IPS-18a (cell line): ENCODE measurements around the gene LARP1.
A peak's percentile ranks its signal among the peaks of the same experiment; 100 is the strongest.

ENCODE experiments used
- H3K27ac ChIP-seq: one replicate; pipeline ENCODE4 v1.5.1; 2013; ENCODE audit warnings: low read length
- H3K27me3 ChIP-seq: one replicate; pipeline ENCODE4 v1.6.1; 2013; ENCODE audit warnings: mild to moderate bottlenecking, low read length; ENCODE audit not compliant: control insufficient read depth, insufficient read depth
- H3K36me3 ChIP-seq: one replicate; pipeline ENCODE4 v1.6.1; 2013; ENCODE audit warnings: low read depth, low read length; ENCODE audit not compliant: control insufficient read depth
- H3K4me1 ChIP-seq: one replicate; pipeline ENCODE4 v1.6.1; 2013; ENCODE audit warnings: low read depth, low read length; ENCODE audit not compliant: control insufficient read depth
- H3K4me3 ChIP-seq: one replicate; pipeline ENCODE4 v1.5.1; 2013; ENCODE audit warnings: low read length
- H3K9ac ChIP-seq: one replicate; pipeline ENCODE4 v1.6.1; 2013; ENCODE audit warnings: mild to moderate bottlenecking, low read length, moderate library complexity
- H3K9me3 ChIP-seq: one replicate; pipeline ENCODE4 v1.6.1; 2013; ENCODE audit warnings: low read depth, low read length; ENCODE audit not compliant: control insufficient read depth

LARP1 gene

GRCh38 chr5:154850255-154851062 lies 95.3 kb downstream of the LARP1 start, which contains the start of gene FAXDC2:
TSS of gene FAXDC2 (minus strand) at chr5:154850603. CDS start at chr5:154838178, 12,425 bp downstream.
- Histone ChIP-seq H3K4me1 (peaks cover 8% of the 10 kb centered on the region), H3K36me3 (no peaks in the 10 kb centered on the region), H3K9ac (peak within 1 kb of the TSS; percentile 60), H3K27me3 (no peaks in the 10 kb centered on the region), H3K4me3 (peak within 1 kb of the TSS; percentile 68), H3K27ac (peak within 1 kb of the TSS; percentile 60), H3K9me3 (no peaks in the 10 kb centered on the region)

GRCh38 chr5:154851351-154851750 lies 96.2 kb downstream of the LARP1 start:
- peak overlapping the region; percentile 68 for H3K4me3 ChIP-seq
- H3K27me3 ChIP-seq, result no peaks in the 10 kb centered on the region
- H3K4me1 ChIP-seq, result peaks cover 8% of the 10 kb centered on the region
- no peaks in the 10 kb centered on the region for H3K36me3 ChIP-seq
- peak overlapping the region; percentile 60 for H3K27ac ChIP-seq
- H3K9me3 ChIP-seq, result no peaks in the 10 kb centered on the region
- no peak overlapping the region for H3K9ac ChIP-seq

GRCh38 chr5:154857530-154858296 lies 102.5 kb downstream of the LARP1 start:
- Histone ChIP-seq H3K27ac (peak overlapping the region; percentile 92), H3K9ac (peak overlapping the region; percentile 97), H3K4me1 (peaks cover 10% of the 10 kb centered on the region), H3K36me3 (no peaks in the 10 kb centered on the region), H3K9me3 (no peaks in the 10 kb centered on the region), H3K27me3 (no peaks in the 10 kb centered on the region), H3K4me3 (peak overlapping the region; percentile 94)

GRCh38 chr5:154858297-154858971 lies 103.3 kb downstream of the LARP1 start, which contains the start of gene CNOT8:
TSS of gene CNOT8 (plus strand) at chr5:154858627. CDS start at chr5:154863279, 4,652 bp downstream.
- Histone ChIP-seq H3K4me1 (peaks cover 10% of the 10 kb centered on the region), H3K27me3 (no peaks in the 10 kb centered on the region), H3K4me3 (peak within 1 kb of the TSS; percentile 94), H3K9ac (peak within 1 kb of the TSS; percentile 97), H3K27ac (peak within 1 kb of the TSS; percentile 92), H3K36me3 (peaks cover 5% of the 10 kb centered on the region), H3K9me3 (no peaks in the 10 kb centered on the region)

- no peaks in the 10 kb centered on the region for H3K9me3 ChIP-seq
- H3K27me3 ChIP-seq, result no peaks in the 10 kb centered on the region
- H3K4me1 ChIP-seq, result peaks cover 10% of the 10 kb centered on the region
- peaks cover 9% of the 10 kb centered on the region for H3K36me3 ChIP-seq
- H3K9ac ChIP-seq, result peak overlapping the region; percentile 97
- peak overlapping the region; percentile 15 for H3K27ac ChIP-seq
- peak overlapping the region; percentile 94 for H3K4me3 ChIP-seq
Observed at GRCh38 chr5:154858972-154859871, 104.0 kb downstream of the LARP1 start.

GRCh38 chr5:154860123-154860522 lies 104.9 kb downstream of the LARP1 start:
- Histone ChIP-seq H3K9me3 (no peaks in the 10 kb centered on the region), H3K27me3 (no peaks in the 10 kb centered on the region), H3K4me1 (peaks cover 10% of the 10 kb centered on the region), H3K9ac (peak overlapping the region; percentile 15), H3K4me3 (peak overlapping the region; percentile 94), H3K36me3 (peaks cover 12% of the 10 kb centered on the region), H3K27ac (no peak overlapping the region)

- Histone ChIP-seq H3K36me3 (peaks cover 19% of the 10 kb centered on the region), H3K4me1 (peaks cover 10% of the 10 kb centered on the region), H3K9ac (no peak overlapping the region), H3K27ac (no peak overlapping the region), H3K9me3 (no peaks in the 10 kb centered on the region), H3K27me3 (no peaks in the 10 kb centered on the region), H3K4me3 (no peak overlapping the region)
Observed at GRCh38 chr5:154860765-154861164, 105.6 kb downstream of the LARP1 start.

- no peaks in the 10 kb centered on the region for H3K27me3 ChIP-seq
- no peak overlapping the region for H3K27ac ChIP-seq
- no peaks in the 10 kb centered on the region for H3K9me3 ChIP-seq
- peaks cover 23% of the 10 kb centered on the region for H3K36me3 ChIP-seq
- no peak overlapping the region for H3K4me3 ChIP-seq
- no peak overlapping the region for H3K9ac ChIP-seq
- peaks cover 8% of the 10 kb centered on the region for H3K4me1 ChIP-seq
Observed at GRCh38 chr5:154861946-154862345, 106.8 kb downstream of the LARP1 start.

GRCh38 chr5:154862766-154863165 lies 107.6 kb downstream of the LARP1 start:
- Histone ChIP-seq H3K36me3 (peaks cover 29% of the 10 kb centered on the region), H3K27me3 (no peaks in the 10 kb centered on the region), H3K9me3 (no peaks in the 10 kb centered on the region), H3K9ac (no peak overlapping the region), H3K4me1 (peaks cover 5% of the 10 kb centered on the region), H3K27ac (no peak overlapping the region), H3K4me3 (no peak overlapping the region)

- Histone ChIP-seq H3K27ac (no peak overlapping the region), H3K9me3 (no peaks in the 10 kb centered on the region), H3K9ac (no peak overlapping the region), H3K4me3 (no peak overlapping the region), H3K27me3 (no peaks in the 10 kb centered on the region), H3K36me3 (peaks cover 29% of the 10 kb centered on the region), H3K4me1 (peaks cover 5% of the 10 kb centered on the region)
Observed at GRCh38 chr5:154863291-154864080, 108.3 kb downstream of the LARP1 start.
